Activated T-cell treated with anti-CD3 and anti-CD28 coated beads for 4 hours (primary cell): ENCODE data around the gene DCST1.
"Not testable (repeated sequence)": the region's sequence is repeated elsewhere in the genome, so short reads cannot be mapped to it uniquely, and the experiment has no call there.

Experiments
- DNase-seq: peaks from one replicate; pipeline ENCODE4 v3.0.0-alpha.2; 2020

DCST1 gene, protein sequence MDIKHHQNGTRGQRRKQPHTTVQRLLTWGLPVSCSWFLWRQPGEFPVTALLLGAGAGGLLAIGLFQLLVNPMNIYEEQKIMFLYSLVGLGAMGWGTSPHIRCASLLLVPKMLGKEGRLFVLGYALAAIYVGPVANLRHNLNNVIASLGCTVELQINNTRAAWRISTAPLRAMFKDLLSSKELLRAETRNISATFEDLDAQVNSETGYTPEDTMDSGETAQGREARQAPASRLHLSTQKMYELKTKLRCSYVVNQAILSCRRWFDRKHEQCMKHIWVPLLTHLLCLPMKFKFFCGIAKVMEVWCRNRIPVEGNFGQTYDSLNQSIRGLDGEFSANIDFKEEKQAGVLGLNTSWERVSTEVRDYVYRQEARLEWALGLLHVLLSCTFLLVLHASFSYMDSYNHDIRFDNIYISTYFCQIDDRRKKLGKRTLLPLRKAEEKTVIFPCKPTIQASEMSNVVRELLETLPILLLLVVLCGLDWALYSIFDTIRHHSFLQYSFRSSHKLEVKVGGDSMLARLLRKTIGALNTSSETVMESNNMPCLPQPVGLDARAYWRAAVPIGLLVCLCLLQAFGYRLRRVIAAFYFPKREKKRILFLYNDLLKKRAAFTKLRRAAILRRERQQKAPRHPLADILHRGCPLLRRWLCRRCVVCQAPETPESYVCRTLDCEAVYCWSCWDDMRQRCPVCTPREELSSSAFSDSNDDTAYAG

DNA sequence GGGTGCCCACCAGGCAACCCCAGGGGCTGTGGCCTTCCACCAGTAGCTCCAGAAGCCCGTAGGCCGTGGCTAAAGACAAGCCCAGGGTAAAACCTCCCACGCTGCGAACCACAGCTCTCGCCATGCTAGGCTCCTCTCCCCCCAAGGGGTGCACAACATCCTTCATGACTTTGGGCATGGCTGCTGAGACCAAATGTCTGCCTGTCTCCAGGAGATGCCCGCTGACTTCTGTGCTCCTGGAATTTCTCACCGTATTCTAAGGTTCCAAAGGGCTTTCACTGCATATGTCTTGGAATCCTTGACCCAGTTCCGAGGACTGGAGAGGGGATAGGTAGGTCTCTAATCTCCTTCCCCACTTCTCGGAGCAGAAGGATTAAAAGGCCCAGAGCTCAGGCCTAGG, at the start of gene DCST1, which contains the start of gene DCST2:
DCST1 (plus strand) TSS at position 301 of the 400 bp plus-strand sequence. CDS start 213 bp downstream, outside the sequence.
DCST2 (minus strand) TSS at position 258 of the 400 bp plus-strand sequence; CDS start at position 178, 80 bp downstream.
- DNase-seq = no peak

DNA sequence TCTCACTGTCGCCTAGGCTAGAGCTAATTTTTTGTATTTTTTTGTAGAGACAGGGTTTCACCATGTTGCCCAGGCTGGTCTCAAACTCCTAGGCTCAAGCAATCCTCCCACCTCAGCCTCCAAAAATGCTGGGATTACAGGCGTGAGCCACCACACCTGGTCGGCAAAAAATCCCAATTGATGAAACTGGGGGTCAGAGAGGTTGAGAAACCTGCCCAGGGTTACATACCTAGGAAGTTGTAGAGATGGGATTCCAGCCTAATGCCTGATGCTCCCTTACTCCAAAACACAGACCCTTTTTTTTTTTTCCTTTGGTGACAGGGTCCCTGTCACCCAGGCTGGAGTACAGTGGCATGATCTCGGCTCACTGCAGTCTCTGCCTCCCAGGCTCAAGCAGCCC, 46.9 kb upstream of the DCST1 start:
- not testable (repeated sequence) for DNase-seq

DNA sequence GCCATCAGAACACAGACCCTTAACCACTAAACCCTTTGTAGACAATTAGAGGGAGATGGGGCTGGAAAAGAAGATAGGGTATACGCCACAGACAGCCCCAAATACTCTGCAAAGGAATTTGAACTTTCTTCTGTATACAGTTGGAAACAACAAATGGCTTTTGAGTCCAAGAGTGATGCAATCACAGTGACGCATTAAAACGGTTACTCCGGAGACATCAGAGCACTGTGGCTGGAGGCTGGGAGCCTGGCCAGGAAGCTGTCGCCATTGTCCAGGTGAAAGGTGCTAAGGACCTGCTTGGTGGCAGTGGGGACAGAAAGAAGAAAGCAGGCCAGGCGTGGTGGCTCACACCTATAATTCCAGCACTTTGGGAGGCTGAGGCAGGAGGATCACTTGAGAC, 46.3 kb upstream of the DCST1 start:
- DNase-seq = no peak

DNA sequence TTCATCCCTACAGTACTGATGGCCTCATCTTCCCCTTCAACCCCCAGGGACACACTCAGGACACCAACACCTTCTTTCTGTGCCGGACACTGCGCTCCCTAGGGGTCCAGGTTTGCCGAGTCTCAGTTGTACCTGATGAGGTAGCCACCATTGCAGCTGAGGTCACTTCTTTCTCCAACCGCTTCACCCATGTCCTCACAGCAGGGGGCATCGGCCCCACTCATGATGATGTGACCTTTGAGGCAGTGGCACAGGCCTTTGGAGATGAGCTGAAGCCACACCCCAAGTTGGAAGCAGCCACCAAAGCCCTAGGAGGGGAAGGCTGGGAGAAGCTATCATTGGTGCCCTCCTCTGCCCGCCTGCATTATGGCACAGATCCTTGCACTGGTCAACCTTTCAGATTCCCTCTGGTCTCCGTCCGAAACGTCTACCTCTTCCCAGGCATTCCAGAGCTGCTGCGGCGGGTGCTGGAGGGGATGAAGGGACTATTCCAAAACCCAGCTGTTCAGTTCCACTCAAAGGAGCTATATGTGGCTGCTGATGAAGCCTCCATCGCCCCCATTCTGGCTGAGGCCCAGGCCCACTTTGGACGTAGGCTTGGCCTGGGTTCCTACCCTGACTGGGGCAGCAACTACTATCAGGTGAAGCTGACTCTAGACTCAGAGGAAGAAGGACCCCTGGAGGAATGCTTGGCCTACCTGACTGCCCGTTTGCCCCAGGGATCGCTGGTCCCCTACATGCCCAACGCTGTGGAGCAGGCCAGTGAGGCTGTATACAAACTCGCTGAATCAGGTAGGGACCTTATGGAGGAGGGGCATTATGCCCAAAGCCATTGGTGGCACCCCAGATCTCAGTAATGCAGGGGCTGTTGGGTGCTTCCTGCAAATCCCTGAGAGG, 45.3 kb upstream of the DCST1 start:
- DNase-seq = no peak

DNA sequence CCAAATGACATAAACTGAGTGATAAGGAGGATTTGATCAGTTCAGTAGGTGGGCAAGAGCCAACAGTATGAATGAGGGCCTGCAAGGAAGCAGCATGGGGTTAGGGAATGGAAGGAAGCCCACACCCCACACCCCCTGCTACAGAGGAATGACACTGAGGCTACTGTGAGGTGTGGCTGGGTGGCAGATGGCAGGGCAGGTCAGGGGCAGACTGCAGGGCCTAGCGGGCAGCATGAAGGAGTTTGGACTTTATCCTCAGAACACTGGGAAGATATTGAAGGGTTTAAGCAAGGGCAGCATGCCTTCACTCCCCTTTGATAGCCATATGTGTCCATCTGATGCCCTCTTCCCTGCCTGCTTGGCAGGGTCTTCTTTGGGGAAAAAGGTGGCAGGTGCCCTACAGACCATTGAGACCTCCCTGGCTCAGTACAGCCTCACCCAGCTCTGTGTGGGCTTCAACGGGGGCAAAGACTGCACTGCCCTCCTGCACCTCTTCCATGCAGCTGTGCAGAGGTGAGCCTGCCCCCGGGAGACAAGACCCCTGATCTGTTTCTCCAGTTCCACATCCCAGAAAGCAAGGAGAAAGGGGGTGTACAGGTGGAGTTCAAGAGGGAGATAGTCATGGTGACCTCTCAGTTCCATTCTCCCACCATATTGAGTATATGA, 44.3 kb upstream of the DCST1 start:
- DNase-seq = no peak

DNA sequence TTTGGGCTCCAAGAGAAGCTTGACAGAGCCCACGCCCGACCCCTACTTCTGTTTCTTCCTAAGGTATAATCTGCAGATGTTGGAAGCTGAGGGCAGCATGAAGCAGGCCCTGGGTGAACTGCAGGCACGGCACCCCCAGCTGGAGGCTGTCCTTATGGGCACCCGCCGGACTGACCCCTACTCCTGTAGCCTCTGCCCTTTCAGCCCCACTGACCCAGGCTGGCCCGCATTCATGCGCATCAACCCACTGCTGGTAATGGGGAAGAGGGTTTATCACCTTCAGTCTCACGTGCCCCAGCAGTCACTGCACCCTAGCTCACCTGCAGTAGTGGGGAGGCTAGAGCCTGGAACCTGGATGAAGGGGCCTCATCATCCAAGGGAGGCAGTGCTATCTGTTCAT, 43.3 kb upstream of the DCST1 start:
- DNase-seq = no peak

DNA sequence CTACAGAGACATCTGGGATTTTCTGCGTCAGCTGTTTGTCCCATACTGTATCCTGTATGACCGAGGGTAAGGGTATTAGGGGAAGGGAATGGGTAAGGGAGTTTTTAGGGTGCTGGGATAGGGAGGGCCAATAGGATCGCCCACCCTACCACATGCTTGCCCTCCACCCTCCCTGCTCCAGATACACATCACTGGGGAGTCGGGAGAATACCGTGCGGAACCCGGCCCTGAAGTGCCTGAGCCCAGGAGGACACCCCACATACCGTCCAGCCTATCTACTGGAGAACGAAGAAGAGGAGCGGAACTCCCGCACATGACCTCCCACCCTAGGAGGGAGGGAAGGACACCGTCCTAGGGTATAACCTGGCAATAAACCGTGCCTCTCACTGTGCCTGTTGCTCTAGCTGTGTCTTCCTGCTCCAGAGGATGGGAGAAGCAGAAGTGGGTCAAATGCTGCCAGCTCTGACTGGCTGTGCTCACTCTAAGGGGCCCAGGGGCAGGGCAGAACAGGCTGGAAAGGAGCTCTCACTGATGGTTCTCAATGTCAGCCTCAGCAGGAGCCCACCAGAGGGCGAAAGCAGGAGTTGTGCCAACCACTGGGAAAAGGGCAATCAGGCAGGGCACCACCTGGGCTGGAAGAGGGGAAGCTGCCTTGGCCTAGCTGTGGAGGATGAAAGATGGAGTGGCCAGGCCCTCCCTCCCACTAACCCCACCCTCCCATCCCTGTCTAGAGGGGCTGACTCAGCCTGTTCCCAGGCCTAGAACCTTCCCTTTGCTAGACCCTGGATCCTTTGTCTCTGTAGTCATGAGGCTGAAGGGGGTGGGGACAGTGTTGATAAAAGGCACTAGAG, 40.7 kb upstream of the DCST1 start:
- DNase-seq = no peak

DNA sequence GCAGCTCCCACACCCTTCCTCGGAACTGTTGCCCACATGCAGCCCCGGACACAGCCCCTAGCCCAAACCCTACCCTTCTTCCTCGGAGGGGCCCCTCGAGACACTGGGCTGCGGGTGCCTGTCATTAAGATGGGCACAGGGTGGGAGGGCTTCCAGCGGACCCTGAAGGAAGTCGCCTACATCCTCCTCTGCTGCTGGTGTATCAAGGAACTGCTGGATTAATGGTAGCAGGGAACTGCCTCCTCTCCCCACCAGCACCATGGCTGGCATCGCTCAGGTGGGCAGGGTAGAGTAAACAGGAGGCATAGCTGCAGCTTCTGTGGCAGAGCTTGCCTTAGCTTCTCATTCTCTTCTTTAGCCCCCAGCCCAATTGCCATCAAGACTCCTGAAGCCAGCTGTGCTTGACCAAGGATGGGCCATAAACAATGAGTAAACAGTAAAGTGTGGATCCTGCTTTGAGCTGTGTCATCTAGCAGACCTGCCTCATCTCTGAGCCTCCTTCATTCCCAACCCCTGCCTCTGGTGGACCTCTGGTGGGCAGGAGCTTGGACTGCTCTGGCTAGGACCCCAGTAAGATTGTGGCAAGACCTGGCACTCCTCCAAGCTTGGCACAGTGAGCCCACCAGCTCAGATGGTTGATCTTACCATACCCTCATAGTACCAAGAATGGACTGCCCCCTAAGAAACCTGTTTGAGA, 39.9 kb upstream of the DCST1 start, which contains the start of gene LENEP:
LENEP (plus strand) TSS at position 15 of the 697 bp plus-strand sequence; CDS start at position 37, 22 bp downstream.
- no peak for DNase-seq

DNA sequence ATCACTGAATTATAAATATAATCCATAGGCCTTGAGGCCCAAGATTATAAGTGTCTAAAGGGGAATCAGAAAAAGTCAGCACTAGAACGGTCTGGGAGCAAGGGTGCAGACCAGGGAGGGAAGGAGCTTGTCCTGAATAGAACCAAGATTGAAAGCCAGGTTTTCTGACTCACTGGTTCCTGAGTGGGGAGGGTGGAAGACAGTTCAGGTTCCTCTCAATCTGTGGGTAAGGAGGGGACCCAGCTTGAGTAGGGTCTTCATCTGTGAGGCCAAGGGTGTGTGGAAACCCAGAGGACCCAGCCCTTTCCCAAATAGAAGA, 39.4 kb upstream of the DCST1 start:
- DNase-seq = no peak

DNA sequence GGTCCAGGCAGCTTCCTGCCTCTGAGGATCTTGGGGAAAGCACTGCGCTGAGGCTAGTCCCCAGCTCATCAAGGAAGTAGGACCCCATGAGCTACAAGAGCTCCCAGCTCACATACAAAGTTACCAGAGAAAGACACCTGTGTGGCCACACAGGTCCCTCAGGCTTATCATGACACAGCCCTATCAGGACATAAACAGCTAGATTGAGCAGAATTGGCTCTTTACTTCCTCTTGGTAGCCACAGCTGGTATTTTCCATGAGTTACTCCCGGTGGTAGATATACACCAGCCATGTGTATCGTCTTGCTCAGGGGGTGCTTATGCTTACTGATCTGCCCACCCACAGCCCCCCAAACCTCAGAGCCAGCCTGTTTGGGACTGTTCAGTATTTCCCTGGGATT, 39.0 kb upstream of the DCST1 start:
- no peak for DNase-seq

DNA sequence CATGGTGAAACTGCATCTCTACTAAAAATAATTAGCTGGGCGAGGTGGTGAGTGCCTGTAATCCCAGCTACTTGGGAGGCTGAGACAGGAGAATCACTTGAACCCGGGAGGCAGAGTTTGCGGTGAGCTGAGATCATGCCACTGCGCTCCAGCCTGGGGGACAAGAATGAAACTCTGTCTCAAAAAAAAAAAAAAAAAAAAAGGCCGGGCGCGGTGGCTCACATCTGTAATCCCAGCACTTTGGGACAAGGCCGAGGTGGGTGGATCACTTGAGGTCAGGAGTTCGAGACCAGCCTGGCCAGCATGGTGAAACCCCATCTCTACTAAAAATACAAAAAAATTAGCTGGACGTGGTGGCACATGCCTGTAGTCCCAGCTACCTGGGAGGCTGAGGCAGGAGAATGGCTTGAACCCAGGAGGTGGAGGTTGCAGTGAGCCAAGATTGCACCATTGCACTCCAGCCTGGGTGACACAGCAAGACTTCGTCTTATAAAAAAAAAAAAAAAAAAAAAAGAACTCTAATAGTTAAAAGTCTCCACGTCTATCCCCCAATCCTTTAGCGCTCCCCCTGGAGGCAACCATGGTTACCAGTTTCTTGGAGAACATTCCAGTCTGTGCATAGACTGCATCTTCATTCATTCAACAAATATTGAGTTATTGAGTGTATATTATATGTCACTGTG, 38.2 kb upstream of the DCST1 start:
- not testable (repeated sequence) for DNase-seq

DNA sequence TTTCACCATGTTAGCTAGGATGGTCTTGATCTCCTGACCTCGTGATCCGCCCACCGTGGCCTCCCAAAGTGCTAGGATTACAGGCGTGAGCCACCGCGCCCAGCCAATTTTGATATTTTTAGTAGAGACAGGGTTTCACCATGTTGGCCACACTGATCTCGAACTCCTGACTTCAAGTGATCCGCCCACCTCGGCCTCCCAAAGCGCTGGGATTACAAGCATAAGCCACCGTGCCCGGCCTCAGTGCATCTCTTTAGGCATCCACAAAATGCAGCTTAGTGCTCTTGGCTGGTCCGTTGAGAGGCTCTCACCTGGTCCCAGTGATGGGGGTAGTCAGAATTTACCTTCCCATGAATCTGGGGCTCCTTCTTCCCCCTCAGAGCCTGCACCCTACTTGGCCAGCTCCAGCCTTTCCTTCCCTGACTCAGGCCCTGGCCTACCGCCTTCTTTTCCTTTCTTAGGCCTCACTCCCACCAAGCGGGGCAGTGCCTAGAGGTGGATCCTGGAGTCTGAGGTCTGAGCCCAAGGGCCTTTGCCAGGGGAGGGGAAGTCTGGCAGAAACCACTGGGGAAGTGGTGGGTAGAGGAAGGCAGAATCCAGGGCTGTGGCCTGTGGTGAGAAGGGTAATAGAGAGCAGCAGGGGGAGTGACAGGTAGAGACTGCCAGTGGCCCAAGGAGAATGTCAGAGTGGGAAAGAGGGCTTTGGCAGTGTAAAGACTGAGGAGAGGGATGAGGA, 36.5 kb upstream of the DCST1 start:
- DNase-seq = no peak

DNA sequence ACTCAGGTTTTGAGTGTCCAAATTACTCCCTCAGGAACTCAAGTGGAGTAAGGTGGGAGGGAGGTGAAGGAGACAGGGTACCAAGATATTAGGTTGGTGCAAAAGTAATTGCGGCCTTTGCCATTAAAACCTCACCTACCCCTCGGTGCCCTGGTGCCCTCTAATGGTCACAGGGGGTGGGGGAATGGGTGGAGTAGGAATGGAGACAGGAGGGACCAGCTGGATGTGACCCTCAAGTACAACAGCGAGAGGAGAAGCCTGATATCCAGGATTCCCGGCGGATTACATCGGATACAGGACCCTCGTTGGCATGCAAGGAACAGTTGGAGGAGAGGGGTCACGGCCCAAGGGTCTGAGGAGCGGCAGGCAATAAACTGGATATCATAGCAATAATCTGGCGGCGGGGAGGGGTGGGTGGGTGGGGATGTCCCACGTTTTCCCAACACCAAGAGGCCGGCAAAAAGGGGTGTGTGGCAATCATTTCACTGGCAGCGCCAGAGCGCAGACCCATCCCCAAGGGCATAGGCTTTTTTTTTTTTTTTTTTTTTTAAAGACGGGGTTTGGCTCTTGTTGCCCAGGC, 35.3 kb upstream of the DCST1 start:
- DNase-seq = no peak

DNA sequence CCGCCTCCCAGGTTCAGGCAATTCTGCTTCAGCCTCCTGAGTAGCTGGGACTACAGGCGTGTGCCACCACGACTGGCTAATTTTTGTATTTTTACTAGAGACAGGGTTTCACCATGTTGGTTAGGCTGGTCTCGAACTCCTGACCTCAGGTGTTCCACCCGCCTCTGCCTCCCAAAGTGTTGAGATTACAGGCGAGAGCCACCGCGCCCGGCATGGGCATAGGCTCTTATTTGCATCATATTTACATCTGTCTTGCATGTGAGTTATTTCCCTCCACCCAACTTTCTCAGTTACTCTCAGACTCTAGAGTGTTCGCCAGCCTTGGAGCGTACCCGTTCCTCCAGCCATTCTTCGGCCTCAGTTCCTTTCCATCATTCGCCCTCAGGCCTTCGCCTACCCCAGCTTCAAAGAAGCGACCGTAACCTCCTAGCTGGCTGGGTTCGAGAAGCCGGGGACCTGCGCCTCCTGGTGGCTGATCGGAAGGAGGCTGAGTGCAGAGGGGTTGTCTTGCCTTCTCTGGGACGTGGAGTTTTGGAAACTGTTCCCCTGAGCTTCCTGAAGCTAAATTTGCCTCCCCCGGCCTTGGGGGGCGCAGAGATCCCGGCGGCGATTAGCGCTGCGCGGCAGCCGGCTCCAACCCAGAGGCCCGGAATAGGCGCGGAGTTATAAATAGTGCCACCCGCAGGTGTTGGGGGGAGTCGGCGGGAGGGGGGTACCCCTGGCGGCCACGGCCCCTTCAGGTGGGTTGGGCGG, 34.6 kb upstream of the DCST1 start:
- DNase-seq = peak; percentile 63

DNA sequence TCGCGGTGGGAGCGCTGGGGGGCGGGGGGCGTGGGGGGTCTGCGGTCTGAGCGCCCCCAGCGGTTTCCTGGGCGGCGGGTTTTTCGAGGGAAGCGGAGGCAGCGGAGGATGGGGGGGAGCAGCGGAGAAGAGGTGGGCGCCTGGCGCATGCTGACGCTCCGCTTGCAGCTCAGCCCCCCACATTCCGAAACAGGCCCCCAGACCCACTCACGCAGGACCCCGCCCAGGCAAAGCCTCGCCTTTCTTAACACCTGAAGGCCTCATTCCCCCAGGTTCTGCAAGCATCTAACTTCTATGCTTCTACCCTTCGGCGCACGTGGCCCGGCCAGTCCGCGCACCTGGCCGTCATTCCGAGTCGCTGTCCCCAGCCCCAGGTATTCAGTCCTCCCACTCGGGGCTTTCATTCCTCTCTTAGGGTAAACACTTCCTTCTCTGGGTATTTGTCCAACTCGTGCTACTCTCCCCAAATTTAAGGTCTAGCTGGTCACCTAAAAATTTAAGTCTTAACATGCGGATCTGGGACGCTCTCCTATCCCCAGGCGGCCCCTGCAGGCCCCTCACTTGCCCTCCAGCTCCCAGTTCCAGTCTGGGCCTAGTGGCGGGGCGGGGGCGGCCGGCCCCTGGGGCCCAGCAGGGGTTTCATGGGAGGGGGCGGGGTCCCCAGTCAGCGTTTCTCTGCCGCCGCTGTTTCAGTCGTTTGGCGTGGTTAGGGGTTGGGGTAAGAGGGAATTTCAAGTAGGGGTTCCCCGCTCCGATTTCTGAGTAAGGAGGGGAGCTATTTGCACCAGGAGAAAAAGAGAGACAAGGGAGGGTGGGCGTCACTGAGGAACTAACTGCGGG, 33.8 kb upstream of the DCST1 start:
- DNase-seq = no peak

DNA sequence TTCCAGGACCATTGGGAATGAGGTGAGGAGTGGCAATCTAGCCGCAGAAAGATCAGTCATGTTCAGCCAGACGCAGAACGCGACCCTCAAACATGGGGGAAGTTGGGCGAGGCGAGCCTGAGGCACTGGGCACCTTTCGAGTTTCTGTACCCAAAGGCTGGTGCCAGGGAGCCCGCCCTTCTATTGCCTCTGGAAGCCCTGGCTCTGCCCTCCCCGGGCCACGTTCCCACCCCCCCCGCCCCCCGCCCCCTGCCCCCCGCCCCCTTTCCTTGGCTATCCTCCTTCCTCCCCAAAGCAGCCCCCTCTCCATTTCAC, 33.3 kb upstream of the DCST1 start:
- DNase-seq = no peak

DNA sequence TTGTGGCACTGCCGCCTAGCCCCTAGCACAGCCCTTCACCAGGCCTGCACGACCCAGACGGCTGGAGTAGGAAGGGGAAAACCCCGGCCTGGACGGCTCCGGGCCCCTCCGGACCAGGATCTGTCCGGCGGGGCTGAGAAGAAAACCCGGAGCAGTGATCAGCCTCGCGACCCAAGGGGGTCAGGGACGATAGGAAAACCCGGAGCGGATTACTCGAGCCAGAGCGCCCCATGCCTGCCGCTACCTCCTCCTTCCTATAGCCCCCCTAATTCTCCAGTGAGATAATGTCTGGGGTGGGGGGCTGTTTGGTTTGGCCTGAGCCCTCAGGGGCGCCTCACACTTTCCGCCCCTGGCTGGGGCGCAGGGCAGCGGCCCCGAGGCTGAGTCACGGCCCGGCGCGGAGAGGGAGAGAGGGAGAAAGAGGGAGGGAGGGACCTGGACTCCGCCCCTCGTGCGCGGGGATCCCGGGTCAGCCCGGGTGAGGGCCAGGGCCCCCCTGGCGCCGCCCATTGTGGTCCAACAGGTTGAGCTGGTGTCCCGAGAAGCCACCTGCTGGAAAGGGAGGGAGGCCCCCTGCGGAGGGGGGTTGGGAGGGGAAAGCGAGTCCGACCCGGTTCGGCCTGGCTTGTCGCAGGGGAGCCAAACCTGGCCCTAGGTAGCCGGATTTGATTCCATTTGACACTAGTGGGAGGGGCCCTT, 32.7 kb upstream of the DCST1 start:
- peak; percentile 54 for DNase-seq
